K562 (cell line): ENCODE results near the gene DTNBP1. TPM values are rescaled to one million over a fixed set of nuclear protein-coding genes. Genes with fewer than 3 reads are reported as not detected.

Experiments used
- ZNF695 ChIP-seq: fragments of 450-650 bp; formaldehyde crosslinking; IDR thresholded peaks from 2 replicates; pipeline ENCODE4 v1.4.0; 2020; ENCODE audit warnings: mild to moderate bottlenecking, moderate library complexity
- polyA plus RNA-seq, 8 experiments: library from polyadenylated mRNA; depleted of rRNA in 4 of 8; stranded (reverse) in 5 of 8; unstranded in 3 of 8; fragments of >200 nt; fragmentation: Nextera tagmentation in 2 of 8; fragmentation: Illumina TruSeq in 1 of 8; extraction: Ambion mirVana in 2 of 8; extraction: Trizol in 1 of 8; gene quantifications; 2 replicates each; pipeline versions ENCODE4 v1.2.1 to v1.2.3, GENCODE V29; 2011 to 2014; ENCODE audit warnings: inconsistent platforms in 1 of 8, missing spikeins in 1 of 8
- total RNA-seq, 7 experiments: library from RNA; depleted of rRNA in 6 of 7; stranded (reverse); fragments of >200 nt in 6 of 7; fragmentation: Illumina TruSeq in 2 of 7; extraction: Trizol in 2 of 7; gene quantifications; 2 replicates each; pipeline versions ENCODE4 v1.2.1 to v1.2.3, GENCODE V29; 2011 to 2021; ENCODE audit warnings: low replicate concordance in 1 of 7
- TF ChIP-seq, protein P1 (sequence below): sonication (generic); formaldehyde crosslinking; IDR thresholded peaks from 2 replicates; pipeline ENCODE4 v1.8.0; 2023; ENCODE audit warnings: missing genetic modification reagents, mild to moderate bottlenecking, borderline replicate concordance
- TF ChIP-seq, protein P2 (sequence below), 2 experiments: fragments of 450-650 bp in 1 of 2; sonication (generic) in 1 of 2; formaldehyde crosslinking in 1 of 2; IDR thresholded peaks in 1 of 2; conservative IDR thresholded peaks in 1 of 2; 2 replicates each; pipeline versions ENCODE4 v1.6.1 to v1.8.1; 2016 to 2023; ENCODE audit warnings: mild to moderate bottlenecking in 2 of 2, moderate library complexity in 2 of 2, inconsistent platforms in 1 of 2, missing genetic modification reagents in 1 of 2
- TF ChIP-seq, protein P3 (sequence below): fragments of 200-600 bp; sonication (generic); IDR thresholded peaks from one replicate; pipeline ENCODE4 v1.6.1; 2012; ENCODE audit warnings: mild to moderate bottlenecking, low read depth, low read length, inconsistent platforms
- TF ChIP-seq, protein P4 (sequence below): fragments of 450-650 bp; IDR thresholded peaks from 2 replicates; pipeline ENCODE4 v1.6.1; 2016; ENCODE audit warnings: antibody characterized with exemption

DTNBP1 gene
- total and polyA plus RNA-seq, 9 of the 15 experiments (the other 6 are each of a cell fraction or from before 2014, with no cell fraction given): 16.7 to 54.5 (median 21.4) TPM

DNA sequence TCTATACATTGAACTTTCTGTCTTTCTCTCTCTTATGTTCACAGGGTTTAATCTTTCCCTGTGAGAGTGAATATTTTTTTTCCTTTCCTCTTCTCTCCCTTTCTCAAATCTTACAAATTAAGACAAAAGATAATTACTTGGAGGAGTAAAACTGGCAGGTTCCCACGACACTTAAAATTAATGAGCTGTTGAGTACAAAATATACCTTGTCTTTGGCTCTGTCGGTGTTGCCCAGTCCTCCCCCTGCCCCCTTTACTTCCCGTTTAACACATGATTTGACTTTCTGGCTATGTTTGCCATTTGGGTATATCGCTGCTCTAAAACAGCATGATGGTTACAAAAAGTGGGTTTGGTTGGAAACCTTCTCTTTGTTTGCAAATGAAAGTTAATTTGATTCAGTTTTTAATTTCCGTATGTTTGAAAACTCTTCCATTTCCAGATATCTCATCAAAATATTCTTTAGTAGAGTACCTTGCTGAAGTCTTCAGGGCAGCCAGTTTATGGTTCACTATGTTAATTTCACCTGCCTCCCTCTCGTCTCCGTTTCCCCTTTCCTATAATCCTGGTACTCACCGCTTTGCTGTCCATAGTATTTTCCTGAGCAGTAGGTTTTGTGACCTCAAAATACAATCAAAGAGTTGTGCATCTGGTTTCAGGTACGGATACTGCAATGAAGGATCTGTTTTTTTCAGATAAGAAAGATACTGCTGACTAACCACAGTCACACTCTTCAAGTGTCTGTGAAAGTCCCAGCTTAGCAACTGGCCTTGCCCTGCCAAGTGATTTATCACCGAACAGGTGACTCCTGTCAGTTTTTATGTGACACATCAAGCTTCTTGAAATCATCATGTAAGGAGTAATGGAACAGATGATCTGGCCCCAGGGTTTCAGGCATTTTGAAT lies 181.2 kb downstream of the DTNBP1 start (continued):
- TF ChIP-seq, protein P1, sequence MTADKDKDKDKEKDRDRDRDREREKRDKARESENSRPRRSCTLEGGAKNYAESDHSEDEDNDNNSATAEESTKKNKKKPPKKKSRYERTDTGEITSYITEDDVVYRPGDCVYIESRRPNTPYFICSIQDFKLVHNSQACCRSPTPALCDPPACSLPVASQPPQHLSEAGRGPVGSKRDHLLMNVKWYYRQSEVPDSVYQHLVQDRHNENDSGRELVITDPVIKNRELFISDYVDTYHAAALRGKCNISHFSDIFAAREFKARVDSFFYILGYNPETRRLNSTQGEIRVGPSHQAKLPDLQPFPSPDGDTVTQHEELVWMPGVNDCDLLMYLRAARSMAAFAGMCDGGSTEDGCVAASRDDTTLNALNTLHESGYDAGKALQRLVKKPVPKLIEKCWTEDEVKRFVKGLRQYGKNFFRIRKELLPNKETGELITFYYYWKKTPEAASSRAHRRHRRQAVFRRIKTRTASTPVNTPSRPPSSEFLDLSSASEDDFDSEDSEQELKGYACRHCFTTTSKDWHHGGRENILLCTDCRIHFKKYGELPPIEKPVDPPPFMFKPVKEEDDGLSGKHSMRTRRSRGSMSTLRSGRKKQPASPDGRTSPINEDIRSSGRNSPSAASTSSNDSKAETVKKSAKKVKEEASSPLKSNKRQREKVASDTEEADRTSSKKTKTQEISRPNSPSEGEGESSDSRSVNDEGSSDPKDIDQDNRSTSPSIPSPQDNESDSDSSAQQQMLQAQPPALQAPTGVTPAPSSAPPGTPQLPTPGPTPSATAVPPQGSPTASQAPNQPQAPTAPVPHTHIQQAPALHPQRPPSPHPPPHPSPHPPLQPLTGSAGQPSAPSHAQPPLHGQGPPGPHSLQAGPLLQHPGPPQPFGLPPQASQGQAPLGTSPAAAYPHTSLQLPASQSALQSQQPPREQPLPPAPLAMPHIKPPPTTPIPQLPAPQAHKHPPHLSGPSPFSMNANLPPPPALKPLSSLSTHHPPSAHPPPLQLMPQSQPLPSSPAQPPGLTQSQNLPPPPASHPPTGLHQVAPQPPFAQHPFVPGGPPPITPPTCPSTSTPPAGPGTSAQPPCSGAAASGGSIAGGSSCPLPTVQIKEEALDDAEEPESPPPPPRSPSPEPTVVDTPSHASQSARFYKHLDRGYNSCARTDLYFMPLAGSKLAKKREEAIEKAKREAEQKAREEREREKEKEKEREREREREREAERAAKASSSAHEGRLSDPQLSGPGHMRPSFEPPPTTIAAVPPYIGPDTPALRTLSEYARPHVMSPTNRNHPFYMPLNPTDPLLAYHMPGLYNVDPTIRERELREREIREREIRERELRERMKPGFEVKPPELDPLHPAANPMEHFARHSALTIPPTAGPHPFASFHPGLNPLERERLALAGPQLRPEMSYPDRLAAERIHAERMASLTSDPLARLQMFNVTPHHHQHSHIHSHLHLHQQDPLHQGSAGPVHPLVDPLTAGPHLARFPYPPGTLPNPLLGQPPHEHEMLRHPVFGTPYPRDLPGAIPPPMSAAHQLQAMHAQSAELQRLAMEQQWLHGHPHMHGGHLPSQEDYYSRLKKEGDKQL (CRISPR knock-in tag): no peak
- TF ChIP-seq ZNF695 (CRISPR knock-in tag): no peak
- TF ChIP-seq, protein P2, sequence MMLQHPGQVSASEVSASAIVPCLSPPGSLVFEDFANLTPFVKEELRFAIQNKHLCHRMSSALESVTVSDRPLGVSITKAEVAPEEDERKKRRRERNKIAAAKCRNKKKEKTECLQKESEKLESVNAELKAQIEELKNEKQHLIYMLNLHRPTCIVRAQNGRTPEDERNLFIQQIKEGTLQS (IDR thresholded peaks at IDR 0.05): peak; percentile 73; the same call in 1 of the 2 replicates
- TF ChIP-seq, protein P2 (CRISPR knock-in tag; conservative IDR thresholded peaks at IDR 0.05): 0 out of 2 replicates have a peak, but pooled peaks have one; percentile 33
- TF ChIP-seq, protein P3, sequence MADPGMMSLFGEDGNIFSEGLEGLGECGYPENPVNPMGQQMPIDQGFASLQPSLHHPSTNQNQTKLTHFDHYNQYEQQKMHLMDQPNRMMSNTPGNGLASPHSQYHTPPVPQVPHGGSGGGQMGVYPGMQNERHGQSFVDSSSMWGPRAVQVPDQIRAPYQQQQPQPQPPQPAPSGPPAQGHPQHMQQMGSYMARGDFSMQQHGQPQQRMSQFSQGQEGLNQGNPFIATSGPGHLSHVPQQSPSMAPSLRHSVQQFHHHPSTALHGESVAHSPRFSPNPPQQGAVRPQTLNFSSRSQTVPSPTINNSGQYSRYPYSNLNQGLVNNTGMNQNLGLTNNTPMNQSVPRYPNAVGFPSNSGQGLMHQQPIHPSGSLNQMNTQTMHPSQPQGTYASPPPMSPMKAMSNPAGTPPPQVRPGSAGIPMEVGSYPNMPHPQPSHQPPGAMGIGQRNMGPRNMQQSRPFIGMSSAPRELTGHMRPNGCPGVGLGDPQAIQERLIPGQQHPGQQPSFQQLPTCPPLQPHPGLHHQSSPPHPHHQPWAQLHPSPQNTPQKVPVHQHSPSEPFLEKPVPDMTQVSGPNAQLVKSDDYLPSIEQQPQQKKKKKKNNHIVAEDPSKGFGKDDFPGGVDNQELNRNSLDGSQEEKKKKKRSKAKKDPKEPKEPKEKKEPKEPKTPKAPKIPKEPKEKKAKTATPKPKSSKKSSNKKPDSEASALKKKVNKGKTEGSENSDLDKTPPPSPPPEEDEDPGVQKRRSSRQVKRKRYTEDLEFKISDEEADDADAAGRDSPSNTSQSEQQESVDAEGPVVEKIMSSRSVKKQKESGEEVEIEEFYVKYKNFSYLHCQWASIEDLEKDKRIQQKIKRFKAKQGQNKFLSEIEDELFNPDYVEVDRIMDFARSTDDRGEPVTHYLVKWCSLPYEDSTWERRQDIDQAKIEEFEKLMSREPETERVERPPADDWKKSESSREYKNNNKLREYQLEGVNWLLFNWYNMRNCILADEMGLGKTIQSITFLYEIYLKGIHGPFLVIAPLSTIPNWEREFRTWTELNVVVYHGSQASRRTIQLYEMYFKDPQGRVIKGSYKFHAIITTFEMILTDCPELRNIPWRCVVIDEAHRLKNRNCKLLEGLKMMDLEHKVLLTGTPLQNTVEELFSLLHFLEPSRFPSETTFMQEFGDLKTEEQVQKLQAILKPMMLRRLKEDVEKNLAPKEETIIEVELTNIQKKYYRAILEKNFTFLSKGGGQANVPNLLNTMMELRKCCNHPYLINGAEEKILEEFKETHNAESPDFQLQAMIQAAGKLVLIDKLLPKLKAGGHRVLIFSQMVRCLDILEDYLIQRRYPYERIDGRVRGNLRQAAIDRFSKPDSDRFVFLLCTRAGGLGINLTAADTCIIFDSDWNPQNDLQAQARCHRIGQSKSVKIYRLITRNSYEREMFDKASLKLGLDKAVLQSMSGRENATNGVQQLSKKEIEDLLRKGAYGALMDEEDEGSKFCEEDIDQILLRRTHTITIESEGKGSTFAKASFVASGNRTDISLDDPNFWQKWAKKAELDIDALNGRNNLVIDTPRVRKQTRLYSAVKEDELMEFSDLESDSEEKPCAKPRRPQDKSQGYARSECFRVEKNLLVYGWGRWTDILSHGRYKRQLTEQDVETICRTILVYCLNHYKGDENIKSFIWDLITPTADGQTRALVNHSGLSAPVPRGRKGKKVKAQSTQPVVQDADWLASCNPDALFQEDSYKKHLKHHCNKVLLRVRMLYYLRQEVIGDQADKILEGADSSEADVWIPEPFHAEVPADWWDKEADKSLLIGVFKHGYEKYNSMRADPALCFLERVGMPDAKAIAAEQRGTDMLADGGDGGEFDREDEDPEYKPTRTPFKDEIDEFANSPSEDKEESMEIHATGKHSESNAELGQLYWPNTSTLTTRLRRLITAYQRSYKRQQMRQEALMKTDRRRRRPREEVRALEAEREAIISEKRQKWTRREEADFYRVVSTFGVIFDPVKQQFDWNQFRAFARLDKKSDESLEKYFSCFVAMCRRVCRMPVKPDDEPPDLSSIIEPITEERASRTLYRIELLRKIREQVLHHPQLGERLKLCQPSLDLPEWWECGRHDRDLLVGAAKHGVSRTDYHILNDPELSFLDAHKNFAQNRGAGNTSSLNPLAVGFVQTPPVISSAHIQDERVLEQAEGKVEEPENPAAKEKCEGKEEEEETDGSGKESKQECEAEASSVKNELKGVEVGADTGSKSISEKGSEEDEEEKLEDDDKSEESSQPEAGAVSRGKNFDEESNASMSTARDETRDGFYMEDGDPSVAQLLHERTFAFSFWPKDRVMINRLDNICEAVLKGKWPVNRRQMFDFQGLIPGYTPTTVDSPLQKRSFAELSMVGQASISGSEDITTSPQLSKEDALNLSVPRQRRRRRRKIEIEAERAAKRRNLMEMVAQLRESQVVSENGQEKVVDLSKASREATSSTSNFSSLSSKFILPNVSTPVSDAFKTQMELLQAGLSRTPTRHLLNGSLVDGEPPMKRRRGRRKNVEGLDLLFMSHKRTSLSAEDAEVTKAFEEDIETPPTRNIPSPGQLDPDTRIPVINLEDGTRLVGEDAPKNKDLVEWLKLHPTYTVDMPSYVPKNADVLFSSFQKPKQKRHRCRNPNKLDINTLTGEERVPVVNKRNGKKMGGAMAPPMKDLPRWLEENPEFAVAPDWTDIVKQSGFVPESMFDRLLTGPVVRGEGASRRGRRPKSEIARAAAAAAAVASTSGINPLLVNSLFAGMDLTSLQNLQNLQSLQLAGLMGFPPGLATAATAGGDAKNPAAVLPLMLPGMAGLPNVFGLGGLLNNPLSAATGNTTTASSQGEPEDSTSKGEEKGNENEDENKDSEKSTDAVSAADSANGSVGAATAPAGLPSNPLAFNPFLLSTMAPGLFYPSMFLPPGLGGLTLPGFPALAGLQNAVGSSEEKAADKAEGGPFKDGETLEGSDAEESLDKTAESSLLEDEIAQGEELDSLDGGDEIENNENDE: no peak
- TF ChIP-seq, protein P4, sequence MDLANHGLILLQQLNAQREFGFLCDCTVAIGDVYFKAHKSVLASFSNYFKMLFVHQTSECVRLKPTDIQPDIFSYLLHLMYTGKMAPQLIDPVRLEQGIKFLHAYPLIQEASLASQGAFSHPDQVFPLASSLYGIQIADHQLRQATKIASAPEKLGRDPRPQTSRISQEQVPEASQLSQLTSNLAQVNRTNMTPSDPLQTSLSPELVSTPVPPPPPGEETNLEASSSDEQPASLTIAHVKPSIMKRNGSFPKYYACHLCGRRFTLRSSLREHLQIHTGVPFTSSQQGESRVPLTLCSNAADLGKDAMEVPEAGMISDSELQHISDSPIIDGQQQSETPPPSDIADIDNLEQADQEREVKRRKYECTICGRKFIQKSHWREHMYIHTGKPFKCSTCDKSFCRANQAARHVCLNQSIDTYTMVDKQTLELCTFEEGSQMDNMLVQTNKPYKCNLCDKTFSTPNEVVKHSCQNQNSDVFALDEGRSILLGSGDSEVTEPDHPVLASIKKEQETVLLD: no peak
